GM12878 (cell line): ENCODE measurements around the gene SPNS1. TPM values are rescaled to one million over a fixed set of nuclear protein-coding genes. Genes with fewer than 3 reads are reported as not detected.

Source experiments
- ATAC-seq: fragments of 200-7000 bp; cut with Tn5 transposase; 3 replicates; pipeline ENCODE4 v1.9.1; 2020; ENCODE audit warnings: mild to moderate bottlenecking, moderate library complexity
- BruUV-seq: library from RNA; stranded (reverse); fragments of 400-500 nt; replicated peaks from 2 replicates; lab custom pipeline; 2021; lab: Mats Ljungman, UMichigan
- CTCF ChIA-PET: fragments of 300-600 bp; sonication (Branson Sonifier 250); formaldehyde crosslinking; extraction: SDS; loops from one replicate; lab custom pipeline; 2021; ENCODE audit warnings: inconsistent platforms; lab: Yijun Ruan, JAX
- POLR2A ChIA-PET: fragments of 350-600 bp; formaldehyde crosslinking; extraction: SDS; loops from one replicate; lab custom pipeline; 2021; ENCODE audit warnings: inconsistent platforms; lab: Charles Lee
- RAD21 ChIA-PET: fragments of 300-600 bp; sonication (Branson Sonifier 250); formaldehyde crosslinking; loops from one replicate; lab custom pipeline; 2023; ENCODE audit warnings: antibody characterized with exemption; ENCODE audit not compliant: unreplicated experiment; lab: Charles Lee
- SMC1A ChIA-PET: fragments of 300-600 bp; sonication (Branson Sonifier 250); formaldehyde crosslinking; loops from one replicate; lab custom pipeline; 2023; ENCODE audit not compliant: unreplicated experiment, uncharacterized antibody; lab: Charles Lee
- DNase-seq: peaks from one replicate; pipeline ENCODE4 v3.0.0-alpha.2; 2011; ENCODE audit warnings: low read depth, low spot score
- FAIRE-seq: peaks from 3 replicates; lab custom pipeline; 2011; peaks lifted over from hg19 to GRCh38; lab: Jason Lieb, UNC
- H2AFZ ChIP-seq: 2 replicates; pipeline ENCODE4 v1.6.0; 2011; ENCODE audit warnings: low read depth, low read length, control low read depth; ENCODE audit not compliant: control insufficient read depth
- H3K27ac ChIP-seq: 2 replicates; pipeline ENCODE4 v1.5.1; 2011; ENCODE audit warnings: control low read depth; ENCODE audit not compliant: control insufficient read depth, insufficient read depth
- H3K27me3 ChIP-seq, 2 experiments: replicated peaks in 1 of 2; 2 replicates each; pipeline versions ENCODE4 v1.6.0 to v1.6.1; 2011; ENCODE audit warnings: low read length in 1 of 2; ENCODE audit not compliant: control insufficient read depth in 2 of 2, insufficient read depth in 2 of 2
- H3K36me3 ChIP-seq, 2 experiments: 2 replicates each; pipeline ENCODE4 v1.5.1; 2011; ENCODE audit warnings: low read length in 1 of 2; ENCODE audit not compliant: control insufficient read depth in 2 of 2, insufficient read depth in 2 of 2
- H3K4me1 ChIP-seq: 2 replicates; pipeline ENCODE4 v1.6.1; 2011; ENCODE audit warnings: mild to moderate bottlenecking, low read length, moderate library complexity, mixed read lengths; ENCODE audit not compliant: control insufficient read depth, insufficient read depth
- H3K4me2 ChIP-seq: 2 replicates; pipeline ENCODE4 v1.6.0; 2011; ENCODE audit warnings: control low read depth; ENCODE audit not compliant: control insufficient read depth, insufficient read depth
- H3K4me3 ChIP-seq: fragments of 200-600 bp; sonication (generic); 2 replicates; pipeline ENCODE4 v1.5.1; 2016
- H3K79me2 ChIP-seq: 2 replicates; pipeline ENCODE4 v1.6.0; 2011; ENCODE audit warnings: low read length; ENCODE audit not compliant: control insufficient read depth, insufficient read depth
- H3K9ac ChIP-seq: 2 replicates; pipeline ENCODE4 v1.8.0; 2011; ENCODE audit warnings: low read length, control low read depth, mixed read lengths; ENCODE audit not compliant: control insufficient read depth, insufficient read depth
- H3K9me3 ChIP-seq: replicated peaks from 3 replicates; pipeline ENCODE4 v1.5.1; 2011; ENCODE audit warnings: mild to moderate bottlenecking, low read length; ENCODE audit not compliant: control insufficient read depth, insufficient read depth
- H4K20me1 ChIP-seq: 2 replicates; pipeline ENCODE4 v1.6.0; 2011; ENCODE audit not compliant: control insufficient read depth, insufficient read depth
- CEBPB ChIP-seq, 2 experiments: fragments of 150-350 bp in 1 of 2; IDR thresholded peaks; 2 replicates each; pipeline ENCODE4 v1.6.1; 2012 to 2014; ENCODE audit warnings: low read depth in 2 of 2, low read length in 2 of 2, borderline replicate concordance in 1 of 2, inconsistent platforms in 1 of 2
- CHD2 ChIP-seq: IDR thresholded peaks from 2 replicates; pipeline ENCODE4 v1.6.1; 2011; ENCODE audit warnings: low read depth, low read length, improper control_type of control experiment, borderline replicate concordance
- CREB1 ChIP-seq: IDR thresholded peaks from 2 replicates; pipeline ENCODE4 v1.6.1; 2012; ENCODE audit warnings: low read depth, mild to moderate bottlenecking, inconsistent platforms
- HDGF ChIP-seq: fragments of 450-650 bp; IDR thresholded peaks from 2 replicates; pipeline ENCODE4 v1.6.1; 2016; ENCODE audit warnings: antibody characterized with exemption
- KAT2A ChIP-seq: conservative IDR thresholded peaks from 2 replicates; pipeline ENCODE4 v1.6.1; 2011; ENCODE audit warnings: low read depth, low read length; ENCODE audit not compliant: control insufficient read depth
- MTA2 ChIP-seq: fragments of 450-650 bp; IDR thresholded peaks from 2 replicates; pipeline ENCODE4 v1.6.1; 2016; ENCODE audit warnings: low read depth, mild to moderate bottlenecking, moderate library complexity
- NR2C1 ChIP-seq: fragments of 450-650 bp; IDR thresholded peaks from 2 replicates; pipeline ENCODE4 v1.6.1; 2017; ENCODE audit warnings: antibody characterized with exemption, mild to moderate bottlenecking, moderate library complexity
- PAX8 ChIP-seq: fragments of 450-650 bp; IDR thresholded peaks from 2 replicates; pipeline ENCODE4 v1.6.1; 2017; ENCODE audit warnings: mild to moderate bottlenecking, moderate library complexity
- SMARCA5 ChIP-seq: fragments of 450-650 bp; IDR thresholded peaks from 2 replicates; pipeline ENCODE4 v1.6.1; 2017; ENCODE audit warnings: mild to moderate bottlenecking
- SP1 ChIP-seq: IDR thresholded peaks from one replicate; pipeline ENCODE4 v1.6.1; 2011; ENCODE audit warnings: low read depth, low read length
- USF2 ChIP-seq: IDR thresholded peaks from 2 replicates; pipeline ENCODE4 v1.6.1; 2011; ENCODE audit warnings: low read depth, low read length, improper control_type of control experiment, borderline replicate concordance
- WGBS: methylation state at CpG from one replicate; pipeline ENCODE4 v1.1.6; 2016; ENCODE audit warnings: low lambda C conversion rate; ENCODE audit not compliant: insufficient replicate concordance, insufficient coverage; ENCODE audit errors: missing lambda C conversion rate; 5-methylcytosine and 5-hydroxymethylcytosine counted together
- in situ Hi-C: fragments of 300-500 bp; cut with MboI; formaldehyde crosslinking; loops from 9 replicates; pipeline ENCODE4 v1.14.3; 2018; ENCODE audit warnings: mixed read lengths
- intact Hi-C: fragments of 100-400 bp; cut with micrococcal nuclease; formaldehyde crosslinking; loops from one replicate; pipeline ENCODE4 v1.14.2; 2022; ENCODE audit not compliant: unreplicated experiment
- polyA plus RNA-seq, 11 experiments: library from polyadenylated mRNA; depleted of rRNA in 4 of 11; unstranded in 6 of 11; stranded (reverse) in 5 of 11; fragments of >200 nt; fragmentation: Nextera tagmentation in 4 of 11; fragmentation: Illumina TruSeq in 1 of 11; extraction: Ambion mirVana in 4 of 11; extraction: Trizol in 1 of 11; gene quantifications; 1 replicate in 1 of 11; 2 replicates in 10 of 11; pipeline versions ENCODE4 v1.2.1 to v1.2.3, GENCODE V29; 2011 to 2016; ENCODE audit warnings: inconsistent platforms in 2 of 11, missing spikeins in 2 of 11, low read depth in 1 of 11
- total RNA-seq, 4 experiments: library from RNA; depleted of rRNA in 3 of 4; stranded (reverse); fragments of >200 nt in 3 of 4; fragmentation: Illumina TruSeq in 1 of 4; extraction: Trizol in 1 of 4; gene quantifications; 2 replicates each; pipeline versions ENCODE4 v1.2.1 to v1.2.3, GENCODE V29; 2013 to 2021
- TF ChIP-seq, protein P1 (sequence below): IDR thresholded peaks from 2 replicates; pipeline ENCODE4 v1.6.1; 2011; ENCODE audit warnings: borderline replicate concordance, low read depth, mild to moderate bottlenecking, moderate library complexity, low read length; ENCODE audit not compliant: insufficient read depth, poor library complexity, severe bottlenecking
- TF ChIP-seq, protein P2 (sequence below): fragments of 450-650 bp; IDR thresholded peaks from 2 replicates; pipeline ENCODE4 v1.6.1; 2018; ENCODE audit warnings: borderline replicate concordance, mild to moderate bottlenecking; ENCODE audit not compliant: partially characterized antibody

Gene SPNS1
- total and polyA plus RNA-seq, 10 of the 15 experiments (the other 5 are each of a cell fraction or from before 2014, with no cell fraction given): 0.16 to 37.6 (median 12.0) TPM

DNA sequence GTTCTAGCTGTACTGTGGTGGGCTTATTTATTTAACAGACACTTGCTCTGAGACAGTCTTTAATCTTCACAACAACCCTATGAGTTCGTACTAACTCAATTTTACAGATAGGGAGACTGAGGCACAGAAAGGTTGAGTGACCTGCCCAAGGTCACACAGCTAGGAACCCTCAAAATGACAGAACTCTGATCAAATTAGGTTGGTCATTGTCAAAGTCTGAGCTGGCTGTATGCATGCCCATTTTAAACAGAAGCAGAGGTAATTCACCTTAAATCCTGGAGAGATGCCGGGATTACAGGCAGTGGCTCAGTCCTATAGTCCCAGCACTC, 35.2 kb downstream of the SPNS1 start:
- Histone ChIP-seq H3K4me3 (no peak overlapping the region), H4K20me1 (no peaks in the 10 kb centered on the region), H3K4me1 (no peaks in the 10 kb centered on the region), H3K27me3 (no peaks in the 10 kb centered on the region), H3K36me3 (no peaks in the 10 kb centered on the region), H3K27ac (no peak overlapping the region), H3K9ac (no peak overlapping the region), H3K9me3 (no peaks in the 10 kb centered on the region), H3K4me2 (no peak overlapping the region), H2AFZ (no peak overlapping the region), H3K79me2 (no peaks in the 10 kb centered on the region)
- no peak for ATAC-seq
- POLR2A ChIA-PET: no interaction called here
- RAD21 ChIA-PET: no interaction called here
- SMC1A ChIA-PET: no interaction called here
- TF ChIP-seq PAX8: no peak
- TF ChIP-seq, protein P1, sequence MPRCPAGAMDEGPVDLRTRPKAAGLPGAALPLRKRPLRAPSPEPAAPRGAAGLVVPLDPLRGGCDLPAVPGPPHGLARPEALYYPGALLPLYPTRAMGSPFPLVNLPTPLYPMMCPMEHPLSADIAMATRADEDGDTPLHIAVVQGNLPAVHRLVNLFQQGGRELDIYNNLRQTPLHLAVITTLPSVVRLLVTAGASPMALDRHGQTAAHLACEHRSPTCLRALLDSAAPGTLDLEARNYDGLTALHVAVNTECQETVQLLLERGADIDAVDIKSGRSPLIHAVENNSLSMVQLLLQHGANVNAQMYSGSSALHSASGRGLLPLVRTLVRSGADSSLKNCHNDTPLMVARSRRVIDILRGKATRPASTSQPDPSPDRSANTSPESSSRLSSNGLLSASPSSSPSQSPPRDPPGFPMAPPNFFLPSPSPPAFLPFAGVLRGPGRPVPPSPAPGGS: no peak
- TF ChIP-seq NR2C1: no peak
- no peak for TF ChIP-seq MTA2
- TF ChIP-seq CREB1: no peak
- no peak for TF ChIP-seq SMARCA5
- TF ChIP-seq CEBPB (IDR thresholded peaks at IDR 0.05; ENCODE audit: borderline replicate concordance in 1 of 2, low read depth in 2 of 2, low read length in 2 of 2): no peak
- TF ChIP-seq HDGF: no peak
- no peak for TF ChIP-seq CHD2
- TF ChIP-seq KAT2A: no peak
- TF ChIP-seq USF2: no peak
- no peak for TF ChIP-seq SP1
- TF ChIP-seq, protein P2, sequence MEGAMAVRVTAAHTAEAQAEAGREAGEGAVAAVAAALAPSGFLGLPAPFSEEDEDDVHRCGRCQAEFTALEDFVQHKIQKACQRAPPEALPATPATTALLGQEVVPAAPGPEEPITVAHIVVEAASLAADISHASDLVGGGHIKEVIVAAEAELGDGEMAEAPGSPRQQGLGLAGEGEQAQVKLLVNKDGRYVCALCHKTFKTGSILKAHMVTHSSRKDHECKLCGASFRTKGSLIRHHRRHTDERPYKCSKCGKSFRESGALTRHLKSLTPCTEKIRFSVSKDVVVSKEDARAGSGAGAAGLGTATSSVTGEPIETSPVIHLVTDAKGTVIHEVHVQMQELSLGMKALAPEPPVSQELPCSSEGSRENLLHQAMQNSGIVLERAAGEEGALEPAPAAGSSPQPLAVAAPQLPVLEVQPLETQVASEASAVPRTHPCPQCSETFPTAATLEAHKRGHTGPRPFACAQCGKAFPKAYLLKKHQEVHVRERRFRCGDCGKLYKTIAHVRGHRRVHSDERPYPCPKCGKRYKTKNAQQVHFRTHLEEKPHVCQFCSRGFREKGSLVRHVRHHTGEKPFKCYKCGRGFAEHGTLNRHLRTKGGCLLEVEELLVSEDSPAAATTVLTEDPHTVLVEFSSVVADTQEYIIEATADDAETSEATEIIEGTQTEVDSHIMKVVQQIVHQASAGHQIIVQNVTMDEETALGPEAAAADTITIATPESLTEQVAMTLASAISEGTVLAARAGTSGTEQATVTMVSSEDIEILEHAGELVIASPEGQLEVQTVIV: no peak
- WGBS: 77% methylated on average over 2 of the region's 2 CpGs
- intact Hi-C loops: no loop called here
- CTCF ChIA-PET: interaction anchor here (0.7 to 1.3 kb wide), 3 partner anchors 11 to 36 kb away, joined by 4 to 5 read pairs (median 5); partner anchors contain the start of gene SPNS1
- no peak for FAIRE-seq
- no TSS peak for BruUV-seq
- DNase-seq: no peak
- in situ Hi-C loops: no loop called here
